Effector memory CD8-positive, alpha-beta T cell (primary cell): Measurements from ENCODE around the gene CRYZL1.
"Not testable (repeated sequence)": the region's sequence is repeated elsewhere in the genome, so short reads cannot be mapped to it uniquely, and the experiment has no call there.

Experiments
- ATAC-seq: fragments of 150-1000 bp; cut with Tn5 transposase; replicated peaks from 2 replicates; pipeline ENCODE4 v1.10.0; 2021; ENCODE audit warnings: mild to moderate bottlenecking, moderate library complexity
- DNase-seq, 3 experiments: peaks; one replicate each; pipeline ENCODE4 v3.0.0; 2021
- H3K27ac Mint-ChIP-seq, 2 donors: one replicate each; pipeline ENCODE4 v1.8.0; 2022; ENCODE audit warnings: mild to moderate bottlenecking in 2 of 2, mixed read lengths in 2 of 2, moderate library complexity in 2 of 2
- H3K27me3 Mint-ChIP-seq, 2 donors: one replicate each; pipeline ENCODE4 v1.8.0; 2022; ENCODE audit warnings: mixed read lengths in 2 of 2
- H3K36me3 Mint-ChIP-seq: one replicate; pipeline ENCODE4 v1.8.0; 2022; ENCODE audit warnings: mild to moderate bottlenecking, moderate library complexity, mixed read lengths; ENCODE audit not compliant: insufficient read depth
- H3K4me1 Mint-ChIP-seq, 2 donors: one replicate each; pipeline ENCODE4 v1.8.0; 2022; ENCODE audit warnings: low read depth in 2 of 2, mixed read lengths in 2 of 2
- H3K4me3 Mint-ChIP-seq, 2 donors: one replicate each; pipeline ENCODE4 v1.8.0; 2022; ENCODE audit warnings: mild to moderate bottlenecking in 2 of 2, mixed read lengths in 2 of 2, moderate library complexity in 2 of 2
- H3K9me3 Mint-ChIP-seq, 2 donors: one replicate each; pipeline ENCODE4 v1.8.0; 2022; ENCODE audit warnings: mixed read lengths in 2 of 2
- total RNA-seq, 9 experiments: gene quantifications; one replicate each; lab custom pipeline; 2026; lab: John Stamatoyannopoulos, UW

Gene CRYZL1
- total RNA-seq = 8.7 to 43.7 (median 17.8) reads per million in 9 experiments

- Mint-ChIP-seq H3K27me3 (peaks cover 0 to 17% of the 10 kb centered on the region in 2 donors), H3K4me1 (peaks cover 18% of the 10 kb centered on the region in 2 donors), H3K27ac (peak within 1 kb of the TSS; percentile 75 to 93), H3K36me3 (peaks cover 4% of the 10 kb centered on the region), H3K4me3 (peak within 1 kb of the TSS; percentile 81 to 85), H3K9me3 (no peaks in the 10 kb centered on the region)
- ATAC-seq (peak; percentile 78), DNase-seq (peak; percentile 100)
These were observed at the start of gene CRYZL1 for GRCh38 chr21:33641352-33642026. Gene CRYZL1, minus strand, starts transcription at chr21:33641741. Its CDS starts 10,190 bp downstream, at chr21:33631551.

- H3K4me3 Mint-ChIP-seq = no peak overlapping the region
- H3K4me1 Mint-ChIP-seq = no peaks in the 10 kb centered on the region
- DNase-seq (no peak), ATAC-seq (no peak)
- no peaks in the 10 kb centered on the region for H3K9me3 Mint-ChIP-seq
- H3K27ac Mint-ChIP-seq = no peak overlapping the region
- no peaks in the 10 kb centered on the region for H3K36me3 Mint-ChIP-seq
- H3K27me3 Mint-ChIP-seq = peaks cover 0 to 9% of the 10 kb centered on the region in 2 donors
These were observed 49.3 kb upstream of the CRYZL1 start for GRCh38 chr21:33690874-33691273.

- no peaks in the 10 kb centered on the region for H3K36me3 Mint-ChIP-seq
- H3K27me3 Mint-ChIP-seq = peaks cover 0 to 19% of the 10 kb centered on the region in 2 donors
- H3K4me3 Mint-ChIP-seq = no peak overlapping the region
- DNase-seq = no peak
- no peaks in the 10 kb centered on the region for H3K9me3 Mint-ChIP-seq
- no peak for ATAC-seq
- no peak overlapping the region for H3K27ac Mint-ChIP-seq
- no peaks in the 10 kb centered on the region for H3K4me1 Mint-ChIP-seq
These were observed 46.8 kb upstream of the CRYZL1 start for GRCh38 chr21:33688353-33688752.

- Mint-ChIP-seq H3K27ac (no peak overlapping the region), H3K9me3 (no peaks in the 10 kb centered on the region), H3K4me3 (no peak overlapping the region), H3K36me3 (no peaks in the 10 kb centered on the region), H3K4me1 (no peaks in the 10 kb centered on the region), H3K27me3 (peaks cover 5 to 20% of the 10 kb centered on the region in 2 donors)
- ATAC-seq (no peak), DNase-seq (no peak)
These were observed 46.1 kb upstream of the CRYZL1 start for GRCh38 chr21:33687634-33688033.

GRCh38 chr21:33686386-33686785, 44.8 kb upstream of the CRYZL1 start:
- no peaks in the 10 kb centered on the region for H3K9me3 Mint-ChIP-seq
- H3K4me3 Mint-ChIP-seq = no peak overlapping the region
- H3K27me3 Mint-ChIP-seq = peaks cover 8 to 20% of the 10 kb centered on the region in 2 donors
- no peak for ATAC-seq
- no peak overlapping the region for H3K27ac Mint-ChIP-seq
- no peaks in the 10 kb centered on the region for H3K4me1 Mint-ChIP-seq
- H3K36me3 Mint-ChIP-seq = no peaks in the 10 kb centered on the region
- no peak for DNase-seq

- H3K9me3 Mint-ChIP-seq = no peaks in the 10 kb centered on the region
- H3K4me3 Mint-ChIP-seq = no peak overlapping the region
- ATAC-seq (no peak), DNase-seq (no peak)
- H3K36me3 Mint-ChIP-seq = no peaks in the 10 kb centered on the region
- peaks cover 8 to 20% of the 10 kb centered on the region in 2 donors for H3K27me3 Mint-ChIP-seq
- H3K4me1 Mint-ChIP-seq = no peaks in the 10 kb centered on the region
- no peak overlapping the region for H3K27ac Mint-ChIP-seq
These were observed 44.2 kb upstream of the CRYZL1 start for GRCh38 chr21:33685613-33686197.

GRCh38 chr21:33684923-33685560, 43.5 kb upstream of the CRYZL1 start:
- no peak for ATAC-seq
- no peaks in the 10 kb centered on the region for H3K4me1 Mint-ChIP-seq
- H3K27me3 Mint-ChIP-seq = peaks cover 8 to 20% of the 10 kb centered on the region in 2 donors
- no peak overlapping the region for H3K4me3 Mint-ChIP-seq
- DNase-seq = no peak
- H3K9me3 Mint-ChIP-seq = no peaks in the 10 kb centered on the region
- no peak overlapping the region for H3K27ac Mint-ChIP-seq
- no peaks in the 10 kb centered on the region for H3K36me3 Mint-ChIP-seq

- DNase-seq = no peak
- H3K27me3 Mint-ChIP-seq = peaks cover 8 to 20% of the 10 kb centered on the region in 2 donors
- H3K27ac Mint-ChIP-seq = no peak overlapping the region
- no peak for ATAC-seq
- H3K36me3 Mint-ChIP-seq = no peaks in the 10 kb centered on the region
- H3K4me3 Mint-ChIP-seq = no peak overlapping the region
- no peaks in the 10 kb centered on the region for H3K9me3 Mint-ChIP-seq
- H3K4me1 Mint-ChIP-seq = no peaks in the 10 kb centered on the region
These were observed 42.5 kb upstream of the CRYZL1 start for GRCh38 chr21:33684068-33684467.

- no peak for ATAC-seq
- Mint-ChIP-seq H3K36me3 (no peaks in the 10 kb centered on the region), H3K4me3 (no peak overlapping the region), H3K27me3 (peaks cover 10 to 12% of the 10 kb centered on the region in 2 donors), H3K4me1 (no peaks in the 10 kb centered on the region), H3K9me3 (no peaks in the 10 kb centered on the region), H3K27ac (no peak overlapping the region)
- DNase-seq = no peak
These were observed 41.6 kb upstream of the CRYZL1 start for GRCh38 chr21:33682992-33683627.

GRCh38 chr21:33680870-33681269, 39.3 kb upstream of the CRYZL1 start:
- no peaks in the 10 kb centered on the region for H3K4me1 Mint-ChIP-seq
- no peak overlapping the region for H3K4me3 Mint-ChIP-seq
- ATAC-seq = no peak
- no peak for DNase-seq
- no peak overlapping the region for H3K27ac Mint-ChIP-seq
- no peaks in the 10 kb centered on the region for H3K36me3 Mint-ChIP-seq
- peaks cover 11 to 16% of the 10 kb centered on the region in 2 donors for H3K27me3 Mint-ChIP-seq
- H3K9me3 Mint-ChIP-seq = no peaks in the 10 kb centered on the region

- no peak overlapping the region for H3K4me3 Mint-ChIP-seq
These were observed 35.9 kb upstream of the CRYZL1 start for GRCh38 chr21:33677450-33677849.

GRCh38 chr21:33676666-33677065, 35.1 kb upstream of the CRYZL1 start:
- not testable (repeated sequence) for H3K27ac Mint-ChIP-seq, H3K36me3 Mint-ChIP-seq, DNase-seq, H3K4me1 Mint-ChIP-seq, ATAC-seq, H3K9me3 Mint-ChIP-seq, H3K4me3 Mint-ChIP-seq, H3K27me3 Mint-ChIP-seq

More at GRCh38 chr21:33677450-33677849, 35.9 kb upstream of the CRYZL1 start:
- no peak for ATAC-seq
- Mint-ChIP-seq H3K27me3 (peaks cover 0 to 9% of the 10 kb centered on the region in 2 donors), H3K9me3 (no peaks in the 10 kb centered on the region), H3K36me3 (no peaks in the 10 kb centered on the region), H3K27ac (no peak overlapping the region), H3K4me1 (no peaks in the 10 kb centered on the region)
- no peak for DNase-seq

- Mint-ChIP-seq H3K4me1 (no peaks in the 10 kb centered on the region), H3K9me3 (no peaks in the 10 kb centered on the region), H3K36me3 (no peaks in the 10 kb centered on the region), H3K27ac (no peak overlapping the region), H3K4me3 (no peak overlapping the region), H3K27me3 (peaks cover 0 to 8% of the 10 kb centered on the region in 2 donors)
- ATAC-seq (no peak), DNase-seq (no peak)
These were observed 32.7 kb upstream of the CRYZL1 start for GRCh38 chr21:33674226-33674625.
